ENCODE measurements around the gene SH3BGRL2. TPM values are rescaled to one million over a fixed set of nuclear protein-coding genes. Genes with fewer than 3 reads are reported as not detected.

Gene SH3BGRL2
- total RNA-seq, 2 donors from 2014 or later: 95.4 to 145 TPM

DNA sequence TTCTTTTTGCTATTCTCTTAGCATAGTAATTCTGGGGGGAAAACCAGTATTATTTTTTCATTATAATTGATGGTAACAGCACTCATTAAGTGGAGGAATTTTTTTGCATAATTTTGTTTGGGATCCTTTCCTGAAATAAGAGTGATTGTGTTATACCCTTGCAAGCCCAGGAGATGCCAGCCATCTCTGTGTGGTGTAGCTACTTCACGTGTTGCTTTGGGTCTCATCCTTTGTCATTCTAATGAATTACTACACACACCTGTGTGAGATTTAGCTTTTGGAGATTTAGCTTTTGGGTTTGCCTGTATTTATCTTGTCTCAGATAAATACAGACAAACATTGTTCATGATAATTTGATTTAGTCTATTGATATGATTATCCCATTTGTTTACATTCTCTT is 76.5 kb downstream of the SH3BGRL2 start:
- intact Hi-C loops (cut with DNase I): no loop called here
- TF ChIP-seq, protein P1, sequence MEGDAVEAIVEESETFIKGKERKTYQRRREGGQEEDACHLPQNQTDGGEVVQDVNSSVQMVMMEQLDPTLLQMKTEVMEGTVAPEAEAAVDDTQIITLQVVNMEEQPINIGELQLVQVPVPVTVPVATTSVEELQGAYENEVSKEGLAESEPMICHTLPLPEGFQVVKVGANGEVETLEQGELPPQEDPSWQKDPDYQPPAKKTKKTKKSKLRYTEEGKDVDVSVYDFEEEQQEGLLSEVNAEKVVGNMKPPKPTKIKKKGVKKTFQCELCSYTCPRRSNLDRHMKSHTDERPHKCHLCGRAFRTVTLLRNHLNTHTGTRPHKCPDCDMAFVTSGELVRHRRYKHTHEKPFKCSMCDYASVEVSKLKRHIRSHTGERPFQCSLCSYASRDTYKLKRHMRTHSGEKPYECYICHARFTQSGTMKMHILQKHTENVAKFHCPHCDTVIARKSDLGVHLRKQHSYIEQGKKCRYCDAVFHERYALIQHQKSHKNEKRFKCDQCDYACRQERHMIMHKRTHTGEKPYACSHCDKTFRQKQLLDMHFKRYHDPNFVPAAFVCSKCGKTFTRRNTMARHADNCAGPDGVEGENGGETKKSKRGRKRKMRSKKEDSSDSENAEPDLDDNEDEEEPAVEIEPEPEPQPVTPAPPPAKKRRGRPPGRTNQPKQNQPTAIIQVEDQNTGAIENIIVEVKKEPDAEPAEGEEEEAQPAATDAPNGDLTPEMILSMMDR (IDR thresholded peaks at IDR 0.05): no peak
- H3K4me3 ChIP-seq: no peak overlapping the region
- H3K27ac ChIP-seq: no peak overlapping the region
- no peaks in the 10 kb centered on the region for H3K27me3 ChIP-seq
- H3K9ac ChIP-seq (ENCODE audit: low read depth in 2 of 2, low read length in 2 of 2): no peak overlapping the region
- H3K9me3 ChIP-seq: no peaks in the 10 kb centered on the region
- H3K4me1 ChIP-seq: no peaks in the 10 kb centered on the region
- H3K36me3 ChIP-seq: no peaks in the 10 kb centered on the region
- no peak for DNase-seq

DNA sequence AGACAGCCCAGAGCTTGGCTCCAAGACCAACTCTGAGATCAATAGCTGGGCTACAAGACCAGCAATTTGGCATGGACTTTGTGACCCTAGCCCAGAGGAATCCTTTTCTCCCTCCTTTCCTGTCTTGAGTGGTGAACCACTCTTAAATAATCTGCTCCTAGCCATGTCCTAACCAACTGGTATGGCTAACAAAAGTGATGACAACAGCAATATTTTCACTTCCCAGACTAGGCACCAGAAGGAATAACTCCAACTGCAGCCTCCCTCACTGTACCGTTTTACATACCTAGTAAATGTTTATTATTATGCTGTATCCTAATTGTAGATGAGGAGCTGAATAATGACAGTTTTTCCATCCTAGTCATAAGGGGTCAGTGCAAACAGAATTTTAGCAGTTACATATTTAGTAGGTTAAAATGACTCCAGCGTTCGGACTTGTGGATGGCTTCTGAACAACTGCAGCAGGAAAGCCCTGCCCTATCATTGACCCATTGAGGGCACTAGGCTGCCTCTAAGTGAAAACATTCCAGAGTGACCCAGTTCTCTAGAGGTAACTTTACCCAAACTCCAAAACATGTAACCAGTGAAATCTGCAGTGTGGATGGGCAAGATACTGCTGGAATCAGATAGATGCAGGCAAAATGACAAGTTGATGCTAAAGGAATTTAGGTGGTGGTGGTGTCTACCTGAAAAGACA is 77.1 kb downstream of the SH3BGRL2 start:
- no peaks in the 10 kb centered on the region for H3K27me3 ChIP-seq
- no peak overlapping the region for H3K27ac ChIP-seq
- no peaks in the 10 kb centered on the region for H3K36me3 ChIP-seq
- H3K9ac ChIP-seq (ENCODE audit: low read depth in 2 of 2, low read length in 2 of 2): no peak overlapping the region
- DNase-seq: no peak
- no peaks in the 10 kb centered on the region for H3K4me1 ChIP-seq
- intact Hi-C loops (cut with DNase I): no loop called here
- H3K4me3 ChIP-seq: no peak overlapping the region
- H3K9me3 ChIP-seq: no peaks in the 10 kb centered on the region
- TF ChIP-seq, protein P1 (IDR thresholded peaks at IDR 0.05): no peak

DNA sequence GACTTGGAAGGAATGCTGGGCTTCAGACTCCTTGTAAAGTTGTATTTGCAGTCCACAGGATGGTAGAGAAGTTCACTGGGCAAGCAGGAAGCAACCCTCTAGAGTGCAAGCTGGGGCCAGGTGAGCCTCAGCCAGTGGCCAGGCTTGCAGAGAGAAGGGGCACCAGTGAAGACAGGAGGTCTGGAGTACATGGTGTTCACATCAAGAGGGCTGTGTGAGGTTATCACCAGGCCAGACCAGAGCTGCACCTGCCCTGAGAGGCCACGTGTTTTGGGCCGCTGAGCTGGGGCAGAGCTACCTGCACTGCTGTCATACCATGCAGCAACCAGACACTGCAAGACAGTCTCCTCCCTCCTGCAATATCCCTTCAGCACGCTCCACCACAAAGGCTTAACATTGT is 79.0 kb downstream of the SH3BGRL2 start:
- TF ChIP-seq, protein P1 (IDR thresholded peaks at IDR 0.05): no peak
- DNase-seq: no peak

DNA sequence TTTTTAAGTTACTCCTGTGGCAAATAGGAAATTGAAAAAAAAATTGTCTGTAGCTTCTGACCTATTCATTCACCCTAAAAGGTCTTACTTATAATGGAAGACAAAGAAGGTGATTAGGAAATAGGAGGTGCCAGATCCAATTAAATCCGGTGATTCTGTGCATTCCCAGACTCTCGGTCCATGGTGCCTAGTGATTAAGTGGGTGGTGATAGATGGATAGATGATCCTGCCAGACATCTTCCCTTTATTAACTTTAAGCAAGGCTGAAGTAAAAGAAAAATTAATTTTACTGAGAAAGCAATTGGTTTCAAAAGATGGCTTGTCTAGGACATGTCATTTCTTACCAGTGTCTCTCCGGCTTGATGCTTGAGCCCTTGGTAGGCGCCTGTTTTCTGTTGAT is 80.0 kb downstream of the SH3BGRL2 start:
- Histone ChIP-seq H3K4me3 (no peak overlapping the region), H3K9ac (ENCODE audit: low read depth in 2 of 2, low read length in 2 of 2) (no peak overlapping the region), H3K9me3 (no peaks in the 10 kb centered on the region), H3K4me1 (no peaks in the 10 kb centered on the region), H3K27ac (no peak overlapping the region), H3K36me3 (no peaks in the 10 kb centered on the region), H3K27me3 (no peaks in the 10 kb centered on the region)
- TF ChIP-seq, protein P1 (IDR thresholded peaks at IDR 0.05): no peak
- DNase-seq: no peak
- intact Hi-C loops (cut with DNase I): loop anchor here (5.0 to 10.0 kb wide), 2 partner anchors 144 to 306 kb away; no protein-coding TSS in a partner anchor

More for the DNA sequence above, 79.0 kb downstream of the SH3BGRL2 start:
- intact Hi-C loops (cut with DNase I): loop anchor here (5.0 to 10.0 kb wide), 2 partner anchors 143 to 305 kb away; no protein-coding TSS in a partner anchor
- no peak overlapping the region for H3K9ac ChIP-seq (ENCODE audit: low read depth in 2 of 2, low read length in 2 of 2)
- no peak overlapping the region for H3K4me3 ChIP-seq
- no peaks in the 10 kb centered on the region for H3K4me1 ChIP-seq
- H3K27ac ChIP-seq: no peak overlapping the region
- H3K36me3 ChIP-seq: no peaks in the 10 kb centered on the region
- H3K9me3 ChIP-seq: no peaks in the 10 kb centered on the region
- H3K27me3 ChIP-seq: no peaks in the 10 kb centered on the region

DNA sequence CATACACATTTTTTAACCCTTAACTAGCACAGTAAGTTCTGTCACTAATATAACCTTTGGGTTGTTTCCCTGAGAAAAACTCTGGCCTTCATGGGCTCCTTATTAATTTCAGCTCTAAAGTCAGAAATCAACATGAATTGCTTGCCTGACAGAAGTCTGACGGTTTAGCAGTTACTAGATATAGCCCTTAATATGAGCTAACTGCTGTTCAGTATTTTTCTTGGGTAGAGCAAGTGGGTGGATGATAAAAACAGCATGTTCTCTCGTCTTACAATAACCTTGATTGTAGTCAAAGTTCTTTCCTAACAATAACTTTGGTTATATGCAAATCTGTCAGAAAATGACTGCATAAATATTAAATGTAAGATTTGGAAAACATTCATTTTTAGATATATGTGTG is 81.0 kb downstream of the SH3BGRL2 start:
- Histone ChIP-seq H3K27ac (no peak overlapping the region), H3K9me3 (no peaks in the 10 kb centered on the region), H3K27me3 (no peaks in the 10 kb centered on the region), H3K4me1 (no peaks in the 10 kb centered on the region), H3K9ac (ENCODE audit: low read depth in 2 of 2, low read length in 2 of 2) (no peak overlapping the region), H3K36me3 (no peaks in the 10 kb centered on the region), H3K4me3 (no peak overlapping the region)
- TF ChIP-seq, protein P1 (IDR thresholded peaks at IDR 0.05): no peak
- intact Hi-C loops (cut with DNase I): loop anchor here (5.0 to 10.0 kb wide), 2 partner anchors 145 to 307 kb away; no protein-coding TSS in a partner anchor
- no peak for DNase-seq

Measured in colonic mucosa (tissue), 4 donors.